ELR (cell line): Measurements from ENCODE around the gene XPO4.
A peak's percentile ranks its signal among the peaks of the same experiment; 100 is the strongest.

Experiments
- DNase-seq: peaks from one replicate; pipeline ENCODE4 v3.0.0-alpha.2; 2015; ENCODE audit warnings: low read depth

The XPO4 gene

GRCh38 chr13:20826843-20827560 is 75.5 kb downstream of the XPO4 start:
- DNase-seq, result peak; percentile 63

GRCh38 chr13:20826301-20826700 is 76.2 kb downstream of the XPO4 start:
- peak; percentile 8 for DNase-seq

- DNase-seq, result peak; percentile 57
These were observed 77.1 kb downstream of the XPO4 start for GRCh38 chr13:20825477-20825875.

GRCh38 chr13:20824762-20825476 is 77.6 kb downstream of the XPO4 start:
- peak; percentile 90 for DNase-seq

GRCh38 chr13:20823071-20823470 is 79.5 kb downstream of the XPO4 start:
- DNase-seq, result no peak

GRCh38 chr13:20822406-20822805 is 80.1 kb downstream of the XPO4 start:
- DNase-seq, result no peak

- no peak for DNase-seq
These were observed 82.8 kb downstream of the XPO4 start for GRCh38 chr13:20819715-20820114.

- peak; percentile 72 for DNase-seq
These were observed 87.1 kb downstream of the XPO4 start for GRCh38 chr13:20815464-20815863.

GRCh38 chr13:20814224-20814910 is 88.2 kb downstream of the XPO4 start:
- DNase-seq, result peak; percentile 98

- DNase-seq, result no peak
These were observed 89.7 kb downstream of the XPO4 start for GRCh38 chr13:20812890-20813289.

- DNase-seq, result no peak
These were observed 91.7 kb downstream of the XPO4 start for GRCh38 chr13:20810808-20811207.

- DNase-seq, result no peak
These were observed 93.7 kb downstream of the XPO4 start for GRCh38 chr13:20808874-20809273.

- DNase-seq, result peak; percentile 28
These were observed 99.2 kb downstream of the XPO4 start for GRCh38 chr13:20803180-20803965.

- DNase-seq, result no peak
These were observed 100.8 kb downstream of the XPO4 start for GRCh38 chr13:20801707-20802106.

GRCh38 chr13:20799726-20800416 is 102.7 kb downstream of the XPO4 start:
- peak; percentile 63 for DNase-seq

- DNase-seq, result no peak
These were observed 104.5 kb downstream of the XPO4 start for GRCh38 chr13:20798027-20798426.

GRCh38 chr13:20796791-20797508 is 105.6 kb downstream of the XPO4 start:
- DNase-seq, result peak; percentile 57

- no peak for DNase-seq
These were observed 112.9 kb downstream of the XPO4 start for GRCh38 chr13:20789665-20790064.

- no peak for DNase-seq
These were observed 114.2 kb downstream of the XPO4 start for GRCh38 chr13:20788312-20788711.

- no peak for DNase-seq
These were observed 115.4 kb downstream of the XPO4 start for GRCh38 chr13:20787180-20787579.
